Naive B cell (primary cell): Measurements from ENCODE around the gene TSKS. TPM values are rescaled to one million over a fixed set of nuclear protein-coding genes. Genes with fewer than 3 reads are reported as not detected.

ENCODE experiments used
- ATAC-seq, 2 donors: fragments of 150-1000 bp; cut with Tn5 transposase; 2 replicates each; pipeline ENCODE4 v1.10.0; 2021; ENCODE audit warnings: low read depth in 2 of 2, mild to moderate bottlenecking in 2 of 2, moderate library complexity in 2 of 2
- DNase-seq: peaks from one replicate; pipeline ENCODE4 v3.0.0; 2022
- H3K27ac Mint-ChIP-seq, 6 donors: one replicate each; pipeline ENCODE4 v1.8.0; 2020 to 2022; ENCODE audit warnings: mild to moderate bottlenecking in 6 of 6, mixed read lengths in 6 of 6, moderate library complexity in 5 of 6, inconsistent platforms in 2 of 6
- H3K27me3 Mint-ChIP-seq, 3 donors: one replicate each; pipeline ENCODE4 v1.8.0; 2021 to 2022; ENCODE audit warnings: mixed read lengths in 3 of 3, mild to moderate bottlenecking in 1 of 3
- H3K36me3 Mint-ChIP-seq, 2 donors: one replicate each; pipeline ENCODE4 v1.8.0; 2020 to 2022; ENCODE audit warnings: mixed read lengths in 2 of 2, inconsistent platforms in 1 of 2, mild to moderate bottlenecking in 1 of 2
- H3K4me1 Mint-ChIP-seq, 3 donors: one replicate each; pipeline ENCODE4 v1.8.0; 2020 to 2022; ENCODE audit warnings: mixed read lengths in 3 of 3, inconsistent platforms in 1 of 3, mild to moderate bottlenecking in 1 of 3, moderate library complexity in 1 of 3
- H3K4me3 Mint-ChIP-seq, 8 donors: one replicate each; pipeline ENCODE4 v1.8.0; 2020 to 2022; ENCODE audit warnings: mild to moderate bottlenecking in 8 of 8, mixed read lengths in 8 of 8, moderate library complexity in 8 of 8, inconsistent platforms in 2 of 8
- H3K9me3 Mint-ChIP-seq, 7 donors: one replicate each; pipeline ENCODE4 v1.8.0; 2020 to 2022; ENCODE audit warnings: mixed read lengths in 7 of 7, mild to moderate bottlenecking in 5 of 7, inconsistent platforms in 2 of 7, moderate library complexity in 1 of 7
- polyA plus RNA-seq, 6 donors: library from polyadenylated mRNA; unstranded; fragments of 300-500 nt; fragmentation: Illumina TruSeq; gene quantifications; one replicate each; pipeline ENCODE4 v1.2.3, GENCODE V29; 2021; ENCODE audit warnings: low read depth in 6 of 6

Gene TSKS, protein sequence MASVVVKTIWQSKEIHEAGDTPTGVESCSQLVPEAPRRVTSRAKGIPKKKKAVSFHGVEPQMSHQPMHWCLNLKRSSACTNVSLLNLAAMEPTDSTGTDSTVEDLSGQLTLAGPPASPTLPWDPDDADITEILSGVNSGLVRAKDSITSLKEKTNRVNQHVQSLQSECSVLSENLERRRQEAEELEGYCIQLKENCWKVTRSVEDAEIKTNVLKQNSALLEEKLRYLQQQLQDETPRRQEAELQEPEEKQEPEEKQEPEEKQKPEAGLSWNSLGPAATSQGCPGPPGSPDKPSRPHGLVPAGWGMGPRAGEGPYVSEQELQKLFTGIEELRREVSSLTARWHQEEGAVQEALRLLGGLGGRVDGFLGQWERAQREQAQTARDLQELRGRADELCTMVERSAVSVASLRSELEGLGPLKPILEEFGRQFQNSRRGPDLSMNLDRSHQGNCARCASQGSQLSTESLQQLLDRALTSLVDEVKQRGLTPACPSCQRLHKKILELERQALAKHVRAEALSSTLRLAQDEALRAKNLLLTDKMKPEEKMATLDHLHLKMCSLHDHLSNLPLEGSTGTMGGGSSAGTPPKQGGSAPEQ
- under 1 TPM in 1 of 6 donors, not detected in 5; 0.18 TPM for polyA plus RNA-seq

- Mint-ChIP-seq H3K4me3 (peak within 1 kb of the TSS in 4 of 8 donors; percentile 5 to 78 (median 48)), H3K4me1 (peaks cover 18 to 27% (median 24%) of the 10 kb centered on the region in 3 donors), H3K27ac (peak within 1 kb of the TSS in 2 of 6 donors; percentile 10 to 93), H3K9me3 (peaks cover 0 to 2% (median 0%) of the 10 kb centered on the region in 7 donors), H3K36me3 (no peaks in the 10 kb centered on the region), H3K27me3 (peaks cover 0 to 7% (median 6%) of the 10 kb centered on the region in 3 donors)
- ATAC-seq = no peak
- DNase-seq = no peak
Observed at GRCh38 chr19:49763230-49763629, at the start of gene TSKS. Gene TSKS (minus strand): TSS chr19:49763306. CDS start chr19:49763247, 59 bp downstream.

DNA sequence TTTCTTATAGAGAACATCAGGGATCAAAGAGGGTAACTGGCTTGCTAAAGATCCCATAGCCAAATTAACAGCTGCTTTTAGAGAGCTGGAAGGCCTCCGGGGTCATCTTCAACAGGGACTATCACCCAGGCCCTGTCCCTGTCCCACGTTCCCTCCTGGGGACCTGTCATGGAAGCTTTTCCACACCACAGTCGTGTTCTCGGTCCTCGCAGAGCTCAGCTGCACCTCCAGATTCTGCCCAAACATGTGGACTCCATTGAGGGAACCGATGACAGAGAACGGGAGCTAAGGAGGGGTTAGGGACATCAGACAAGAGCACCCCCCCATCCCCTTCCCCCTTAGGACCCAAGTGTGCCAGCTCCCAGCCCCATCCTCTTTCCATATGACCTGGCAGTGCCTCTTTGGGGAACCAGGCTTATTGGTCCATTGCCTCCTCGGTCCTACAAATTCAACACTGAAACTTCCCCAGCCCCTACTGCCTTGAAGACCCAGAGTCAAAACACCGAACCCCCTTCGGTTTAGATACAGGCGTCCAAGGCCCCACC lies 49.4 kb upstream of the TSKS start:
- ATAC-seq = no peak
- Mint-ChIP-seq H3K9me3 (no peaks in the 10 kb centered on the region), H3K36me3 (no peaks in the 10 kb centered on the region), H3K4me3 (peak overlapping the region; percentile 90 to 99 (median 94)), H3K27me3 (no peaks in the 10 kb centered on the region), H3K4me1 (peaks cover 26 to 59% (median 54%) of the 10 kb centered on the region in 3 donors), H3K27ac (peak overlapping the region in 5 of 6 donors; percentile 92 to 100 (median 99))
- no peak for DNase-seq

GRCh38 chr19:49811328-49811727 lies 48.2 kb upstream of the TSKS start:
- Mint-ChIP-seq H3K4me3 (peak overlapping the region; percentile 15 to 96 (median 66)), H3K9me3 (no peaks in the 10 kb centered on the region), H3K36me3 (peaks cover 0 to 4% of the 10 kb centered on the region in 2 donors), H3K27ac (peak overlapping the region in 2 of 6 donors; percentile 71 to 99), H3K27me3 (no peaks in the 10 kb centered on the region), H3K4me1 (peaks cover 28 to 62% (median 57%) of the 10 kb centered on the region in 3 donors)
- ATAC-seq (no peak), DNase-seq (no peak)

GRCh38 chr19:49809941-49810389 lies 46.9 kb upstream of the TSKS start:
- Mint-ChIP-seq H3K4me1 (peaks cover 31 to 64% (median 61%) of the 10 kb centered on the region in 3 donors), H3K27ac (peak overlapping the region in 4 of 6 donors; percentile 49 to 95 (median 92)), H3K27me3 (no peaks in the 10 kb centered on the region), H3K9me3 (no peaks in the 10 kb centered on the region), H3K36me3 (peaks cover 0 to 9% of the 10 kb centered on the region in 2 donors), H3K4me3 (peak overlapping the region; percentile 84 to 96 (median 94))
- ATAC-seq (no peak), DNase-seq (no peak)

- Mint-ChIP-seq H3K9me3 (no peaks in the 10 kb centered on the region), H3K4me1 (peaks cover 31 to 61% (median 59%) of the 10 kb centered on the region in 3 donors)
Observed at GRCh38 chr19:49809160-49809940, 46.2 kb upstream of the TSKS start.

DNA sequence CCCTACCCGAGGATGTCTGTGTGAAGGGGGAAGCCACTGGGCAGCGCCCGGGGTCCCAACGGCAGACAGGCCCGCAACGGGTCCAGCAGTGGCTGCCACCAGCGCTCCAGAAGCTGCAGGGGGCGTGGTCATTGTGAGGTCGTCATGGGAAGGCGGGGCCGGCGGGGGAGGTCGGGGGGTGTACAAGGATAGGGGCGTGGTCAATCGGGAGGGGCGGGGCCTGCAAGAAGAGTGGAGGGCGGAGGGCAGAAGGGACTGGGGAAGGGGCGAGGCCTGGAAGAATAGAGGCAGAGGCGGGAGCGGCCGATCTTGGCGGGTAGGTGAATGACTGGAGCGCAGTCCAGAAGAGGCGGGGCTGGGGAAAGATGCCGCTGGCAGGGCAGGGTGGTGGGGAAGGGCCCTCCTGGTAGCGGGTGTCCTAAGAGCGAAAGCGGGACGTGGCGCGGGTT lies 45.6 kb upstream of the TSKS start:
- Mint-ChIP-seq H3K27ac (peak overlapping the region; percentile 57 to 97 (median 88)), H3K36me3 (peaks cover 0 to 10% of the 10 kb centered on the region in 2 donors), H3K9me3 (no peaks in the 10 kb centered on the region), H3K4me3 (peak overlapping the region; percentile 89 to 96 (median 94)), H3K4me1 (peaks cover 31 to 55% (median 55%) of the 10 kb centered on the region in 3 donors), H3K27me3 (no peaks in the 10 kb centered on the region)
- peak; percentile 84 for DNase-seq
- ATAC-seq = peak; percentile 13 to 27

More at GRCh38 chr19:49809160-49809940, 46.2 kb upstream of the TSKS start:
- Mint-ChIP-seq H3K4me3 (peak overlapping the region; percentile 89 to 96 (median 94)), H3K27ac (peak overlapping the region; percentile 57 to 97 (median 92)), H3K36me3 (peaks cover 0 to 9% of the 10 kb centered on the region in 2 donors), H3K27me3 (no peaks in the 10 kb centered on the region)
- DNase-seq (peak; percentile 56), ATAC-seq (peak; percentile 18 to 20)

DNA sequence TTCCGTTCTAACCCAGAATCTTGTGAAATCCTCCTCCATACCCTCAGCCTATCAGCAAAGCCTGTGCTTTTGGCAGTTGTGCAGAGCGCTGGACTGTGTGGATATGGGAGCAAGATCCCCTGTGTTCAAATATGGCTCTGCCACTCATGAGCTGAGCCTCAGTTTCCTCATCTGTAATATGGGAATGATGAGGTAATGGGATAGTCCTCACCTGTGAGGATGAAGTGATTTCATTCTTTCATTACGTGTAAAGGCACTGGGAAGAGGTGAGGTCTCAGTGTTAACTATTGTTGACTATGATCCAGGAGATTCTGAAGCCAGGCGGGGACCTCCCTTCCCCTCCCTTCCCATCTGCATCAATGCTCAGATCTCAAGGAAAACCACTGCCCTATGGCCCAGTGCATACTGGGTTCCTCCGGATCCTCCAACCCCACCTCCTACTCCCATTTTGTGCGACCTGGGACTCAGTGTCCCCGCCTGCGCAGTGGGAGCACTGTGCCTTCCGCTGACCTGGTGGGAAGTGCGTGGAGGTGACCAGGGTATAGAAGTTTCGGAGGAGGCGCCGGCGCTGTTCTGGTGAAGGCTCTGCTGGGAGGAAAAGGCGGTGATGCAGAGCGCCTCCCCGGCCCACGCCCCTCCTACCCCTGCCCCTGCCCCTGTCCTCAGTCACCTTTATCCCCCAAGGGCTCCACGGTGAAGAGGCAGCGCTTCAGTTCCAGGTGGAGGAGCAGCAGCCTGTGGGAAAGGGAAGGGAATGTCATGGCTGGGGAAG lies 45.0 kb upstream of the TSKS start:
- H3K4me3 Mint-ChIP-seq = peak overlapping the region; percentile 89 to 96 (median 94)
- H3K9me3 Mint-ChIP-seq = no peaks in the 10 kb centered on the region
- DNase-seq (no peak), ATAC-seq (no peak)
- H3K36me3 Mint-ChIP-seq = peaks cover 0 to 16% of the 10 kb centered on the region in 2 donors
- peak overlapping the region; percentile 85 to 97 (median 92) for H3K27ac Mint-ChIP-seq
- H3K27me3 Mint-ChIP-seq = no peaks in the 10 kb centered on the region
- H3K4me1 Mint-ChIP-seq = peaks cover 30 to 50% (median 50%) of the 10 kb centered on the region in 3 donors

GRCh38 chr19:49807058-49807903 lies 44.2 kb upstream of the TSKS start:
- H3K4me1 Mint-ChIP-seq = peaks cover 24 to 42% (median 42%) of the 10 kb centered on the region in 3 donors
- H3K4me3 Mint-ChIP-seq = peak overlapping the region in 4 of 8 donors; percentile 35 to 94 (median 62)
- H3K27ac Mint-ChIP-seq = peak overlapping the region; percentile 91 to 97 (median 96)
- peaks cover 0 to 18% of the 10 kb centered on the region in 2 donors for H3K36me3 Mint-ChIP-seq
- peak; percentile 63 for DNase-seq
- peak; percentile 69 to 70 for ATAC-seq
- H3K9me3 Mint-ChIP-seq = no peaks in the 10 kb centered on the region
- H3K27me3 Mint-ChIP-seq = no peaks in the 10 kb centered on the region

GRCh38 chr19:49806620-49806959 lies 43.5 kb upstream of the TSKS start:
- Mint-ChIP-seq H3K4me1 (peaks cover 25 to 38% (median 37%) of the 10 kb centered on the region in 3 donors), H3K27ac (peak overlapping the region in 4 of 6 donors; percentile 44 to 99 (median 90)), H3K36me3 (peaks cover 0 to 18% of the 10 kb centered on the region in 2 donors), H3K4me3 (peak overlapping the region in 1 of 8 donors; percentile 6), H3K9me3 (no peaks in the 10 kb centered on the region), H3K27me3 (no peaks in the 10 kb centered on the region)
- DNase-seq = no peak
- ATAC-seq = no peak

GRCh38 chr19:49805822-49806619 lies 42.9 kb upstream of the TSKS start:
- H3K27ac Mint-ChIP-seq = peak overlapping the region in 5 of 6 donors; percentile 44 to 99 (median 90)
- peaks cover 0 to 18% of the 10 kb centered on the region in 2 donors for H3K36me3 Mint-ChIP-seq
- no peak for ATAC-seq

GRCh38 chr19:49803529-49803856 lies 40.4 kb upstream of the TSKS start:
- H3K4me3 Mint-ChIP-seq = no peak overlapping the region
- H3K4me1 Mint-ChIP-seq = peaks cover 13 to 21% (median 19%) of the 10 kb centered on the region in 3 donors
- ATAC-seq = no peak
- H3K27ac Mint-ChIP-seq = no peak overlapping the region
- DNase-seq = no peak
- no peaks in the 10 kb centered on the region for H3K27me3 Mint-ChIP-seq
- H3K9me3 Mint-ChIP-seq = no peaks in the 10 kb centered on the region
- H3K36me3 Mint-ChIP-seq = peaks cover 0 to 18% of the 10 kb centered on the region in 2 donors

More at GRCh38 chr19:49805822-49806619, 42.9 kb upstream of the TSKS start:
- Mint-ChIP-seq H3K4me3 (peak overlapping the region in 1 of 8 donors; percentile 6), H3K27me3 (no peaks in the 10 kb centered on the region), H3K9me3 (no peaks in the 10 kb centered on the region), H3K4me1 (peaks cover 25 to 38% (median 37%) of the 10 kb centered on the region in 3 donors)
- no peak for DNase-seq
